ENCODE measurements around the gene FGF14.

The FGF14 gene

DNA sequence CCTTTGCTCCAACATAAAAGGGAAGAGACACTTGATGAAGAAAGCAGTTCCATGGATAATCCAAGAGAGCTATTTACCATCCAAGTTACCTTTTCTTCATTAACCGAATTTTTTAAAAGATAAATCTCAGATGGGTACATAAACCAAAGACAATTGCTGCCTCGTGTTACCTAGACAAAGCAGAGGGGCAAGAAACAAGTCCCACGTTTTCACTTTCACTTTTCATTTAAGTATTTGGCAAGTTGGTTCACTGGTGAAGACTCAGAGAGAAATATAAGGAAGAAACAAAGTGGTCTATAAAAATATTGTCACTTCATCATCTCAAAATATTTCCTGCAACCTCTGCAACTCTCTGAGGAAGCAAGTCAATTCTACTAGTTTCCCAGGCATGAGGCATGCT lies 446.1 kb downstream of the FGF14 start:
- no peak for TF ChIP-seq GATA2 (IDR thresholded peaks at IDR 0.05; ENCODE audit: low read depth, low read length)
- no peak for TF ChIP-seq GATA3 (IDR thresholded peaks at IDR 0.05; ENCODE audit: low read depth, low read length)

- TF ChIP-seq GATA3 (IDR thresholded peaks at IDR 0.05; ENCODE audit: low read depth, low read length) (no peak), GATA2 (IDR thresholded peaks at IDR 0.05; ENCODE audit: low read depth, low read length) (no peak)
Measured at GRCh38 chr13:101951114-101951513, 450.7 kb downstream of the FGF14 start.

GRCh38 chr13:101949681-101950080 lies 452.2 kb downstream of the FGF14 start:
- no peak for TF ChIP-seq GATA2 (IDR thresholded peaks at IDR 0.05; ENCODE audit: low read depth, low read length)
- no peak for TF ChIP-seq GATA3 (IDR thresholded peaks at IDR 0.05; ENCODE audit: low read depth, low read length)

- TF ChIP-seq GATA2 (IDR thresholded peaks at IDR 0.05; ENCODE audit: low read depth, low read length) (no peak), GATA3 (IDR thresholded peaks at IDR 0.05; ENCODE audit: low read depth, low read length) (no peak)
Measured at GRCh38 chr13:101946401-101946800, 455.4 kb downstream of the FGF14 start.

GRCh38 chr13:101945435-101945834 lies 456.4 kb downstream of the FGF14 start:
- no peak for TF ChIP-seq GATA2 (IDR thresholded peaks at IDR 0.05; ENCODE audit: low read depth, low read length)
- no peak for TF ChIP-seq GATA3 (IDR thresholded peaks at IDR 0.05; ENCODE audit: low read depth, low read length)

- TF ChIP-seq GATA3 (IDR thresholded peaks at IDR 0.05; ENCODE audit: low read depth, low read length) (no peak), GATA2 (IDR thresholded peaks at IDR 0.05; ENCODE audit: low read depth, low read length) (no peak)
Measured at GRCh38 chr13:101944521-101944920, 457.3 kb downstream of the FGF14 start.

DNA sequence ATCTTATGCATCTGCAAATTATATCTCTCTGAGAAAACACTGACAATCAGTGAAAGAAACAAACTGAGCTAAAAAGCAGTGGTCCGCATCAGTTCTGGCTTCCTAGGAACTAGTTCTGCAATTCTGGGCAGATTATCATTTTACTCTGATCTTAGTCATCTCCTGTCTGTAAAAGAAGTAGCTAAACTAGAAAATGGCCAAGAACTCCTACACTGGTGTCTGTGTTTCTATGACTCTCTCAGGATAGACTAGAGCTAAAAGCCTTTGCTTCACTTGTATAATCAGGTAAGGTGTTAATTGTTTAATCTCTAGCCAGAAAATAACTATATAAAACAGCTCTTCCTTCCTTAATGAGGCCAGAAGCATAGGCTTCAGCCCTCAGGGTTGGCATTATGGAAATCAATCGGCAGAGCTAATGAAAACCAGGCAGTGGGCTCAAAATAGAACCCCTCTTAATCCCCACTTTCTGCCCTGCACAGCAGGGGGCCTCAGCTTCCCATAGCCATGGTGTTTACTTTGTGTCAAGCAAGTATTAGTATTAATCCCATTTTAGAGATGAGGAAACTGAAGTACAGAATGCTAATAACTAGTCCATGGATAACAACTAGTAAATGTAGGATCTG lies 459.2 kb downstream of the FGF14 start:
- TF ChIP-seq GATA3 (IDR thresholded peaks at IDR 0.05; ENCODE audit: low read depth, low read length) (no peak), GATA2 (IDR thresholded peaks at IDR 0.05; ENCODE audit: low read depth, low read length) (no peak)

DNA sequence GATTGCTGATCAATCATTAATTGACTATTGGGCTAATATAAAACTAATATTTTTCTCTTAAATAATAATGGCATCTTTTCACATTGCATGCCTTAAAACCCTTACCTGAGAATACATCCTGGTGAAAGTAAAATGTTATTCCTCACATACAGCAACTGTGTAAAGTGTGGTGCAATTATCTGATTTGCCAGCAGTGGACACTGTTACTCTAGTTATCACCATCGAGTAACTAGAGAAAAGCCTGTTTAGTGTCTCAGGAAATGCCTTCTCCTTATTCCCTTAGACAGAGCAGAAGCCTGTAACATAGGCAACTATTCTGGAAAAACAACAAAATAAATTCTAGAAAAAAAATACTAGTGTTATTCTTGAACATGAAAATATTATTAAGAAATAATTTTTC lies 459.8 kb downstream of the FGF14 start:
- TF ChIP-seq GATA2 (IDR thresholded peaks at IDR 0.05; ENCODE audit: low read depth, low read length) = no peak
- TF ChIP-seq GATA3 (IDR thresholded peaks at IDR 0.05; ENCODE audit: low read depth, low read length) = no peak

- no peak for TF ChIP-seq GATA3 (IDR thresholded peaks at IDR 0.05; ENCODE audit: low read depth, low read length)
- no peak for TF ChIP-seq GATA2 (IDR thresholded peaks at IDR 0.05; ENCODE audit: low read depth, low read length)
Measured at GRCh38 chr13:101941095-101941783, 460.6 kb downstream of the FGF14 start.

DNA sequence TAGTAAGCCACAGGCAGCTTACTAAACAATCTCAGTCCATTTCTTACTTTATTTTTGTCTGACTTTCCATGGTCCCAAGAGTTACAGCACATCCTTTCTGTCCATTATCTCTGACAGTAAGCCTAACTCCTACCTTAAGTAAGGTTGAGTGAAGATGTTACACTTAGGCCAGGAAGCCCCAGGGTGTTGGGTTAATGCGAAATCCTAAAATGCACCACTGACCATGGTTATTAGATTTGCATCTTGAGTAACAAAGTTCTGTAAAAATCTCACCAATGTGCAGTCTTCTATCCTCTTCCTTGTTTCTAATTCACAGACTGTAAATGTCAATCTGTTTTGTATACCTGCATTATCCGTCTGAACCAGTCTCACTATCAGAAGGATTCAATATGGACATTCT lies 462.5 kb downstream of the FGF14 start:
- TF ChIP-seq GATA2 (IDR thresholded peaks at IDR 0.05; ENCODE audit: low read depth, low read length) (no peak), GATA3 (IDR thresholded peaks at IDR 0.05; ENCODE audit: low read depth, low read length) (no peak)

DNA sequence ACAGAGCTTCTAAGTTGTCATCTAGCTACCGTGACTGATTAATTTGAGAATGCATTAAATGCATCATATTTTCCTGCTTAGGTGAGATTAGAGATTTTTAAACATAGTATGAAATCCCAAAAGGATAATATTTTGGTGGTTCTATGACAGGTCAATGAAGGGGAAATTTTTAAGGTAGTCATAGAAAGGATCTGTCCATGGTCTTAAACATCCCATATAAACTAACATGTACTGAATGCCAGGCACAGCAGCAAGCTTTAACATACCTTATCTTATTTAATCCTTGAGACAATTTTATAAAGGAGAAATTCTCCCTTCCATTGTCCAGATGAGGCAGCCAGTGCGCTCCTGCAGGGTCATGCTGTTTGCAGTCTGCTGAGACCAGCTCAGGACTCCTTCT lies 466.0 kb downstream of the FGF14 start:
- TF ChIP-seq GATA2 (IDR thresholded peaks at IDR 0.05; ENCODE audit: low read depth, low read length) = no peak
- no peak for TF ChIP-seq GATA3 (IDR thresholded peaks at IDR 0.05; ENCODE audit: low read depth, low read length)

- TF ChIP-seq GATA3 (IDR thresholded peaks at IDR 0.05; ENCODE audit: low read depth, low read length) (no peak), GATA2 (IDR thresholded peaks at IDR 0.05; ENCODE audit: low read depth, low read length) (no peak)
Measured at GRCh38 chr13:101931186-101931585, 470.7 kb downstream of the FGF14 start.

GRCh38 chr13:101930331-101930730 lies 471.5 kb downstream of the FGF14 start:
- TF ChIP-seq GATA3 (IDR thresholded peaks at IDR 0.05; ENCODE audit: low read depth, low read length) (no peak), GATA2 (IDR thresholded peaks at IDR 0.05; ENCODE audit: low read depth, low read length) (no peak)

DNA sequence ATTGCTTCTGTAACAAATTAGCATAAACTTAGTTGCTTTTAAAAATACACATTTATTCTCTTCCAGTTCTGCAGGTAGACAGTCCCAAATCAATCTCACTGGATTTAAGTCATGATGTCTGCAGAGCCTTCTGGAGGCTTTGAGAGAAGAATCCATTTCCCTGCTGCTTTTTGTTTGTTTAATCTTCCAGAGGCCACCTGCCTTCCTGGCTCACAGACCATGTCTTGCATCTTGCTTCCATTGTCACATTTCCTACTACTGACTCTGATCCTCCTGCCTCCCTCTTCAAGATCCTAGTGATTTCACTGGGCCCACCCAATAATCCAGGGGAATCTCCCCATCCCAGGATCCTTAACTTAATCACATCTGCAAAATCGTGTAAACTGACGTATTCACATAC lies 476.1 kb downstream of the FGF14 start:
- TF ChIP-seq GATA2 (IDR thresholded peaks at IDR 0.05; ENCODE audit: low read depth, low read length) (no peak), GATA3 (IDR thresholded peaks at IDR 0.05; ENCODE audit: low read depth, low read length) (no peak)

- no peak for TF ChIP-seq GATA2 (IDR thresholded peaks at IDR 0.05; ENCODE audit: low read depth, low read length)
- TF ChIP-seq GATA3 (IDR thresholded peaks at IDR 0.05; ENCODE audit: low read depth, low read length) = no peak
Measured at GRCh38 chr13:101919541-101920181, 482.2 kb downstream of the FGF14 start.
